Kidney (tissue), 14 donors: ENCODE results near the gene BAIAP3. TPM values are rescaled to one million over a fixed set of nuclear protein-coding genes. Genes with fewer than 3 reads are reported as not detected.
A peak's percentile ranks its signal among the peaks of the same experiment; 100 is the strongest.

Experiments
- DNase-seq, 5 donors: peaks; one replicate each; pipeline ENCODE4 v3.0.0-alpha.2; 2013 to 2020
- FAIRE-seq: peaks from 2 replicates; lab custom pipeline; 2012; peaks lifted over from hg19 to GRCh38; lab: Jason Lieb, UNC
- H3K27ac ChIP-seq, 2 donors: one replicate each; pipeline ENCODE4 v1.7.0; 2013; ENCODE audit warnings: low read depth in 2 of 2, low read length in 2 of 2, inconsistent platforms in 1 of 2
- H3K27me3 ChIP-seq: one replicate; pipeline ENCODE4 v1.7.1; 2013; ENCODE audit warnings: low read length, inconsistent platforms; ENCODE audit not compliant: control insufficient read depth, insufficient read depth
- H3K36me3 ChIP-seq, 3 donors: one replicate each; pipeline versions ENCODE4 v1.7.0 to v1.7.1; 2013; ENCODE audit warnings: low read length in 3 of 3, control low read depth in 1 of 3, inconsistent platforms in 1 of 3; ENCODE audit not compliant: insufficient read depth in 3 of 3, control insufficient read depth in 2 of 3
- H3K4me1 ChIP-seq, 3 donors: one replicate each; pipeline versions ENCODE4 v1.7.0 to v1.7.1; 2013; ENCODE audit warnings: low read length in 3 of 3, inconsistent platforms in 1 of 3, low read depth in 1 of 3; ENCODE audit not compliant: control insufficient read depth in 2 of 3, insufficient read depth in 2 of 3
- H3K4me3 ChIP-seq, 3 donors: one replicate each; pipeline versions ENCODE4 v1.7.0 to v1.8.1; 2013; ENCODE audit warnings: low read length in 3 of 3, control low read depth in 1 of 3, inconsistent platforms in 1 of 3
- H3K9ac ChIP-seq, 3 donors: one replicate each; pipeline versions ENCODE4 v1.7.0 to v1.7.1; 2013; ENCODE audit warnings: low read length in 3 of 3, control low read depth in 1 of 3, inconsistent platforms in 1 of 3
- H3K9me3 ChIP-seq, 3 donors: one replicate each; pipeline versions ENCODE4 v1.7.0 to v1.7.1; 2013; ENCODE audit warnings: low read length in 3 of 3, control low read depth in 1 of 3, inconsistent platforms in 1 of 3; ENCODE audit not compliant: control insufficient read depth in 2 of 3, insufficient read depth in 1 of 3
- CTCF ChIP-seq: IDR thresholded peaks from 3 replicates; pipeline ENCODE4 v1.5.1; 2012; ENCODE audit warnings: mild to moderate bottlenecking, moderate library complexity, borderline replicate concordance; ENCODE audit not compliant: insufficient read depth; ENCODE audit errors: extremely low read depth
- intact Hi-C: fragments of 100-400 bp; cut with DNase I; formaldehyde crosslinking; loops from one replicate; pipeline ENCODE4 v1.11.1; 2022
- polyA plus RNA-seq: library from polyadenylated mRNA; stranded (reverse); fragments of 350-450 nt; fragmentation: Illumina TruSeq; extraction: RNeasy Lipid Tissue Mini Kit (QIAGEN cat#74804); gene quantifications from one replicate; pipeline ENCODE4 v1.2.3, GENCODE V29; 2014; ENCODE audit warnings: low read depth, low replicate concordance; ENCODE audit not compliant: insufficient read depth
- total RNA-seq: library from RNA; stranded (reverse); fragmentation: NEBNext Ultra II Directional; extraction: Animal tissue kit (Norgen Biotek cat#: 25700); gene quantifications from one replicate; pipeline ENCODE4 v1.2.1, GENCODE V29; 2021
- donor health status: control.
- donor health status: control.
- donor health status: control.
- donor health status: control.
- donor health status: control.
- donor health status: DM: yes; HTN: yes; CAD: no.
- donor health status: Normal renal cell carcinoma (clear cell type).

BAIAP3 gene
- total and polyA plus RNA-seq, 2 donors from 2014 or later = 8.0 to 8.2 TPM

DNA sequence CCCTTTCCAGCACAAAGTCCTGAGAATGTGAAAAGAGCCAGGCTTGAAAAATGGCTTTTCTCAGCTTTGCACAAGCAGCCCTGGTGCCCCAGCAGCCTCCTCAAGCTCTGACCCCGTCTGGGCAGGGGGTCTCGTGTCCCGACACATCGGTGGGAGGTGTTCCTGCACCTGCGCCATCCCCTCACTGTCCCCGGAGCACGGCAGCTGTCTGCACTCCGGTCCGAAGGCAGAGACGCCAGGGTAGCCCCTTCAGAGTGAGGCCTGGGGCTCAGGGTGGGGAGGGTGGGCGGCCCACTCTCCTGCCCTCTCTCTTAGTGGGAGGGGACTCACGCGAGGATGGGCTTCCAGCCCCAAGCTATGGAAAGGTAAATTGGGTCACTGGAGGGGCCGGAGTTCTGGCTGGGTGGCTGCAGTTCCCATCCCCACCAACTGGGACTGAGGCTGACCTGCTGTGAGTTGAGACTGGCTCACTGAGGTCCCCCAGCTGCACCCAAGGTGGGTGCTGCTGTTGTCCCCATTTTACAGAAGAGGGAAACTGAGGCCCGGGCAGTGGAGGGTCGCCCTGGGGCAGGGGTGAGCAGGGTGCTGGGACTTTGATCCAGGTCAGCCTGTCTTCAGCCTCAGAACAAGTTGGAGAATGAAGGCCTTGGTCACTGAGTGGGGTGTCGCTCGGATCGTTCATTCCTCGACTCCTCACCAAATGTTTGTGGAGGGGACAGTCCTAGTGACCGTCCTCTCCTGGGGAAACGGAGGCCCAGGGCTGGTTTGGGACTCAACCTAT lies 2.3 kb upstream of the BAIAP3 start:
- no peak for TF ChIP-seq CTCF
- Histone ChIP-seq H3K4me3 (peak overlapping the region in 2 of 3 donors; percentile 40 to 56), H3K27me3 (peaks cover 13% of the 10 kb centered on the region), H3K9ac (peak overlapping the region in 1 of 3 donors; percentile 73), H3K4me1 (peaks cover 0 to 13% (median 12%) of the 10 kb centered on the region in 3 donors), H3K27ac (peak overlapping the region; percentile 74 to 76), H3K36me3 (no peaks in the 10 kb centered on the region), H3K9me3 (no peaks in the 10 kb centered on the region)
- DNase-seq (peak in 2 of 5 donors; percentile 63 to 81), FAIRE-seq (no peak)
- intact Hi-C loops = no loop called here

DNA sequence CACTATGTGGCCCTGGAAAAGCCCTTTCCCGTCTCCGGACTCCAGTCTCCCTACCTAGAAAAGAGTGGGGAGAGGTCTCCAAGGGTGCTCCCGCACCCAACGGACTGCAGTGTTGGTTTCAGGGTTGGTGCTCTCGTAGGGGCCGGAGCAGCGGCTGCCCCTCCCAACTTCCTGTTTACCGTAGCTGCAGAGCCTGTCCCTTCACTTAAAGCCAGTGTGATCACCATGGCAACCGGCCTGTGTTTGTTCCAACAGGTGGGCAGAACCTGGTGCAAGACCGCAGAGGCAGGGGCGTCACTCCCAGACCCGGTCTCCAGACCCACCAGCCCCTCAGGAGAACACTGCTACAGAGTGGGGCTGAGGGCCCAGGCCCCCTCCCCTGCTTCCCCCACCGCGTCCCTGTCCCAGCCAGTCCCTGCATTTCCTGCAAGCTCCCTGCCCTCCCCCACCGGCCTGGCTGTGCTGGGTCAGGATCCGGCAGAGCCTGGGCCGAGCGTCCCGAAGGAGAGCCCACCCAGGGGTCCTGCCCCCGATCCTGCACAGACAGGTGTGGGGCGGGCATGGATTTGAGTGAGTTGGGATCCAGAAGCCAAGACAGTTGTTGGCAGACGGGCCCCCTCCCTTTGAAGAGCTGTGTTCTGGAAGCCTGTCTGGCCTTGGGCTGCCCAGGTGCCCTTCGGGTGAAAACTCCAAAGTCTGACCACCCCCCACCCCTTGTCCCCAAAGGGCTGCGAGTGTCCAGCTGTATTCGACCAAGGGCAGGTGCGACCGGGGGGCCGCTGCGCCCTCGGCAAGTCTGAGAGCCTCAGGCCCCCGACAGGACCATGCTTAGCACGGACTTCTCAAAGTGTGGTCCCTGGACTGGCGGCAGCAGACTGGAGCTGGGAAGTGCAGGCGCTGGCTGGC lies 1.5 kb upstream of the BAIAP3 start:
- DNase-seq = peak; percentile 92 to 96 (median 94)
- Histone ChIP-seq H3K9ac (peak overlapping the region in 1 of 3 donors; percentile 73), H3K4me1 (peaks cover 0 to 13% (median 12%) of the 10 kb centered on the region in 3 donors), H3K9me3 (no peaks in the 10 kb centered on the region), H3K27me3 (peaks cover 13% of the 10 kb centered on the region), H3K4me3 (peak overlapping the region in 2 of 3 donors; percentile 40 to 56), H3K27ac (peak overlapping the region; percentile 74 to 76), H3K36me3 (no peaks in the 10 kb centered on the region)
- FAIRE-seq = no peak
- no peak for TF ChIP-seq CTCF
- intact Hi-C loops = no loop called here

DNA sequence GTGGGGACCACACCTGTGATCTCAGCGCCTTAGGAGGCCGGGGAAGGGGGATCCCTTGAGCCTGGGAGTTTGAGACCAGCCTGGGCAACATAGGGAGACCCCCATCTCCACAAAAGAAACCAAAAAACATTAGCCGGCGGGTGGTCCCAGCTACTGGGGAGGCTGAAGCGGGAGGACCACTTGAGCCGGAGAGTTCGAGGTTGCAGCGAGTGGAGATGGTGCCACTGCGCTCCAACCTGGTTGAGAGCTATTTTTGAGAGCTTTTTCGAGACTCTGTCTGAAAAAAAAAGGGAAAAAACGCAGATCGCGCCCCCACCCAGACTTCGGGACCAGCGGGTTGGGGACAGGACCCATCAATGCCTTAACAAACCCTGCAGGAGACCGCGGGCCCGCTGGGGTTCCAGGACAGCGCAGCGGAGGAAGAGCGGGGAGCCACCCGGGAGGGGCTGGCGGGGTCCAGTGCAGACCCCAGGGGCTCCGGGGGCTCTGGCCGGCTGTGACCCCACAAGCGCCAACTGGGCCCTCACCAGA lies 762 bp upstream of the BAIAP3 start:
- DNase-seq = no peak
- intact Hi-C loops = no loop called here
- H3K36me3 ChIP-seq = no peaks in the 10 kb centered on the region
- no peak for TF ChIP-seq CTCF
- H3K27ac ChIP-seq = peak overlapping the region; percentile 74 to 76
- H3K9ac ChIP-seq = peak overlapping the region in 1 of 3 donors; percentile 73
- H3K4me1 ChIP-seq = peaks cover 0 to 13% (median 12%) of the 10 kb centered on the region in 3 donors
- no peak for FAIRE-seq
- no peaks in the 10 kb centered on the region for H3K9me3 ChIP-seq
- H3K27me3 ChIP-seq = peaks cover 13% of the 10 kb centered on the region
- peak overlapping the region in 2 of 3 donors; percentile 18 to 56 for H3K4me3 ChIP-seq
